ENCODE data around the gene CD58. TPM values are rescaled to one million over a fixed set of nuclear protein-coding genes. Genes with fewer than 3 reads are reported as not detected.

CD58 gene
- polyA plus RNA-seq, 3 donors = 81.0 to 168 (median 128) TPM

GRCh38 chr1:116485071-116485735 is 85.6 kb downstream of the CD58 start:
- no peak overlapping the region for H3K9ac ChIP-seq (ENCODE audit: insufficient read depth, low read length, poor library complexity, severe bottlenecking)

More at GRCh38 chr1:116485071-116485735, 85.6 kb downstream of the CD58 start:
- no peaks in the 10 kb centered on the region for H4K20me1 ChIP-seq (ENCODE audit: insufficient read depth, low read length)
- peak; percentile 92 for TF ChIP-seq CTCF (IDR thresholded peaks at IDR 0.05)
- Mint-ChIP-seq H3K27me3 (ENCODE audit: low read depth in 3 of 3) (peaks cover 0 to 5% (median 4%) of the 10 kb centered on the region in 3 donors), H3K36me3 (no peaks in the 10 kb centered on the region), H3K27ac (peak overlapping the region in 1 of 7 donors; percentile 46), H3K4me3 (no peak overlapping the region), H3K4me1 (peaks cover 9% of the 10 kb centered on the region), H3K9me3 (peaks cover 0 to 2% (median 0%) of the 10 kb centered on the region in 7 donors)
- no peaks in the 10 kb centered on the region for H3K79me2 ChIP-seq (ENCODE audit: insufficient read depth, low read length)
- no peaks in the 10 kb centered on the region for H3K9me3 ChIP-seq (replicated peaks in 1 of 2; ENCODE audit: control insufficient read depth in 1 of 2, insufficient read depth in 1 of 2, low read length in 2 of 2)
- no peak overlapping the region for H3K4me2 ChIP-seq (replicated peaks; ENCODE audit: extremely low read depth, low read length, poor library complexity, severe bottlenecking)
- no peak overlapping the region for H3K4me3 ChIP-seq (replicated peaks in 1 of 3; ENCODE audit: low read depth in 2 of 3, low read length in 3 of 3)
- no peaks in the 10 kb centered on the region for H3K4me1 ChIP-seq (ENCODE audit: control insufficient read depth in 1 of 2, insufficient read depth in 2 of 2, low read length in 2 of 2)
- intact Hi-C loops (cut with micrococcal nuclease) = loop anchor here in 1 of 2 donors (5.0 kb wide), 1 partner anchor 333 kb away; no protein-coding TSS in a partner anchor
- H3K27me3 ChIP-seq (ENCODE audit: control insufficient read depth in 2 of 2, insufficient read depth in 2 of 2, low read length in 2 of 2) = no peaks in the 10 kb centered on the region
- H3K36me3 ChIP-seq (replicated peaks in 1 of 2; ENCODE audit: control insufficient read depth in 1 of 2, insufficient read depth in 2 of 2, low read length in 2 of 2) = no peaks in the 10 kb centered on the region
- WGBS (ENCODE audit: insufficient coverage) = 44% methylated on average over 5 of the region's 6 CpGs
- no peak overlapping the region for H3K27ac ChIP-seq (ENCODE audit: low read depth in 1 of 2, low read length in 2 of 2)
- no peak overlapping the region for H2AFZ ChIP-seq (ENCODE audit: insufficient read depth, low read depth, low read length, poor library complexity, severe bottlenecking)
- peak; percentile 74 to 79 (median 75) for DNase-seq

Measured in CD14-positive monocyte (primary cell).